Activated T-helper 9 cell treated with anti-CD3 and anti-CD28 coated beads, Interleukin-2, amount 50 U/mL, for 16 hours (primary cell): ENCODE data around the gene CAMK2D.

Experiments used
- DNase-seq: peaks from one replicate; pipeline ENCODE4 v3.0.0-alpha.2; 2020; ENCODE audit warnings: low read depth

Gene CAMK2D

GRCh38 chr4:113471146-113471860, 290.2 kb downstream of the CAMK2D start:
- DNase-seq, result no peak

GRCh38 chr4:113469926-113470325, 291.6 kb downstream of the CAMK2D start:
- DNase-seq, result no peak

- no peak for DNase-seq
Measured at GRCh38 chr4:113469023-113469390, 292.5 kb downstream of the CAMK2D start.

- no peak for DNase-seq
Measured at GRCh38 chr4:113468165-113469022, 293.1 kb downstream of the CAMK2D start.

DNA sequence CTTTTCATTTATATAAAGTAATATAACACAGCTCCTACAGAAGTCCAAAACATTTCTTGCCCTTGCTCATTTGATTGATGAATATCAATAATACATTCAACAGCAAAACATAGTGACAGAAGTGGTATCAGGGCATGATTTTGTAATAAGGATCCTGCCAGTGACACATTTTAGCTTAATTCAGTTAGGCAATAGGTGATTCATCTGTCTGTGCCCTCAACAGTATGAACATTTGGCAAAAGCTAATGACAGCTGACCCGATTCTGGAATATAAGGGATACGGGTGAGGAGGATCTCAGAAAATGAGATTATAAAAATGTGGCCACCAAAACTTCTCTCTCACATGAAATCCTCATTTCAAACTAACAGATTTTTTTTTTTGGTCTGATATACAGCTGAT, 294.0 kb downstream of the CAMK2D start:
- no peak for DNase-seq

- DNase-seq, result no peak
Measured at GRCh38 chr4:113462286-113462685, 299.3 kb downstream of the CAMK2D start.

- DNase-seq, result no peak
Measured at GRCh38 chr4:113461281-113461680, 300.3 kb downstream of the CAMK2D start.

DNA sequence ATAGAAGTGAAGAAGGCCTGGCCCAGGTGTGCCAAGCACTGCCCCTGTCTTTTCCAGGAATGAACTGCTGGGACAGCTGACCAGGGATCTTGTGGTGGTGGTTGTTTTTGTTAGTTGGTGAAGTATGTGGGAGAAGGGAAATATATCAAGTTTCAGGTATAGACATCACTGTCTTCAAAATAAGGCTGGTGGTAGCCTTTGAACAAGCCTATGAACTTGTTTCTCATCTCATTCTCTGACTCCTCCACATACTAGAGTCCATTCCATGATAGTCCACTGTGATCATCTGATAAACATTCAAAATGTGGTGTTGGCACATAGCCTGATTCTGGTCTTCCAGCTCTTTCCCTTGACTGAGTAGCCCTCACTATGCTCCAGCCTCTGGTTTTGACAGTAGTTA, 303.7 kb downstream of the CAMK2D start:
- no peak for DNase-seq

- DNase-seq, result no peak
Measured at GRCh38 chr4:113457121-113457520, 304.4 kb downstream of the CAMK2D start.

GRCh38 chr4:113455061-113455460, 306.5 kb downstream of the CAMK2D start:
- DNase-seq, result no peak

GRCh38 chr4:113452868-113453620, 308.5 kb downstream of the CAMK2D start:
- DNase-seq, result no peak

DNA sequence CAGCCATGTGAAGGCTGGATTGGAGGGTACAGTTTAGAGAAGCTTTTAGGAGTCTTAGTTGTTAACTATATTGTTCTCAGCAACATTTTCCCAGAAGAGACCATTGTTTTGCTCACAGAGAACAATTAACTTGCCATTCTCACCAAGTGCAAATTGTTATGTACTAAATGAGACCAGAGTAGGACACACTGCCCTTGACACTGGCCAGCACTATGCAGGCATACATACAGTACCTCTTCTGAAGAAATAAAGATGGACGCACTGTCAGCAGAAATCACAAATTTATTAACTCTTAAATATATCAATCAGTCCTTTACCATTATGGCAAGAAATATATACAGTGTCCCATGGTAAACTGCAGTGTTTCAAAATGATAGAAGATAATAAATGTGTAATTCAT, 309.4 kb downstream of the CAMK2D start:
- DNase-seq, result no peak

DNA sequence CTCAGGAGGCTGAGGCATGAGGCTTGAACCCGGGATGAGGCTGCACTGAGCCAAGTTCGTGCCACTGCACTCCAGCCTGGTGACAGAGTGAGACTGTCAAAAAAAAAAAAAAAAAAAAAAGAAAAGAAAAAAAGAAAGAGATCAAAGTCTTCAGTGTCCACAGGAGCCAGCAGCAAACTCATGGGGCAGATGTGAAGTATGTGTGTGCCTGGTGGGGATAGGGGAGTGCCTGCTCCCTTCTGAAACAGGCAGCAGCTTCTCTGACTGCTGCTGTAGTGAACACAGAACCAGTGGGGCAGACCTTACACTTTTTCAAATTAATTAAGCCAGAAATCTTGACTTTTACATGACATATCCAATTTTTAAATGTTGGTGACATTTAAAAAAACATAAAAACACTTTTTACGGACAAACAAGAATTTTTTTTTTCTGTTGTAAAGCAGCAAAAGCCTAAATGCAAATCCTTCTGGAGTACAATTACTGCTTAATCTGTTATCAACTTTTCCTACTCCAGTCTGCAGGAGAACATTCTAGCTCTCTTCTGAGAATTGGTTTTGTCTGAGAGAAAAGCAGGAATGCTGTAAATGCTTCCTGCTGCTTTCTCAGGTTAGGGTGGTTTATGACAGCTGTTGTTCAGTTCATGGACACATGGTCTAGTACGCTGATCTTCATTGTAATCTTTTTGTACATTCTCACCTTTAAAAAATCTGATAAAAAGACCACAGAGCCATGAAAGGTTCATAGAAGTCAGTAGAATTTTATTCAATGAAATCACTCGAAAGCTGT, 311.1 kb downstream of the CAMK2D start:
- no peak for DNase-seq

- no peak for DNase-seq
Measured at GRCh38 chr4:113449410-113449974, 312.0 kb downstream of the CAMK2D start.

- no peak for DNase-seq
Measured at GRCh38 chr4:113447769-113448168, 313.8 kb downstream of the CAMK2D start.

- DNase-seq, result no peak
Measured at GRCh38 chr4:113447061-113447460, 314.5 kb downstream of the CAMK2D start.

DNA sequence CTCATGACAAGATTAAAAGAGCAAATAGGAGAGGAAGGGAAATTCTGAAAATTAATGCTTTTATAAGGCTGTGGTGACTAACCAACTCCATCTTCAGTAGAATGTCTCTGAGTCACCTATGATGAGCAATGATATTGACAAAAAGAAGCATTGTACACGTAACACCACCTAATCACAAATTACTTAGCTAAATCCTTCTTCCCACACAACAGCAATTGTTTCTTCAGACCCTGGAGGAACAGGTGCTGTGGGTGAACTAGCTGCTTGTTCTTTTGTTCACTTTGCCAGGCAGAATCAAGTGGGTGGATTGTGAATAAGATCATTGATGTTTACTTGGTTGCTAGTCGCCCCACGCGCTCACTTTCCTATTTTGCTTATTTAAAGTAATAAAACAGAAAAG, 315.5 kb downstream of the CAMK2D start:
- DNase-seq, result no peak

DNA sequence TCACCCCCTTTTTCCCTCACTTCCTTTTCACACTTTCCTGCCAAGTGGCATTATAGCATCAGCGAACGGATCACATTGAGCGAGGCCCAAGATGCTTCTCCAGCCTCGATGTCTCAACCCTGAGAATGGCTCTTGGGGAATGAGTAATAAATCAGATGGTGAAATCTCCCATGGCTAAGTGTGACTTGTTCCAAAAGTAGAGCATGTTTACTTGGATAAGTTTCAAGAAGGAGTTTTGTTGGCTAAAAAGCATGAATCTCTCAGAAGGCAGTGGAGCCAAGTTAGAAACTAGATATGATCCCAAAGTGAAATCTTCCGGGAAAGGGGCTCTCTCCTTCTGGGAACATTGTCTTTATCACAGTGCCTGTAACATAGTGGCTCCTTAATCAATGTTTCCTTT, 316.3 kb downstream of the CAMK2D start:
- no peak for DNase-seq

- DNase-seq, result no peak
Measured at GRCh38 chr4:113444386-113444785, 317.2 kb downstream of the CAMK2D start.

- DNase-seq, result no peak
Measured at GRCh38 chr4:113442826-113443225, 318.7 kb downstream of the CAMK2D start.

DNA sequence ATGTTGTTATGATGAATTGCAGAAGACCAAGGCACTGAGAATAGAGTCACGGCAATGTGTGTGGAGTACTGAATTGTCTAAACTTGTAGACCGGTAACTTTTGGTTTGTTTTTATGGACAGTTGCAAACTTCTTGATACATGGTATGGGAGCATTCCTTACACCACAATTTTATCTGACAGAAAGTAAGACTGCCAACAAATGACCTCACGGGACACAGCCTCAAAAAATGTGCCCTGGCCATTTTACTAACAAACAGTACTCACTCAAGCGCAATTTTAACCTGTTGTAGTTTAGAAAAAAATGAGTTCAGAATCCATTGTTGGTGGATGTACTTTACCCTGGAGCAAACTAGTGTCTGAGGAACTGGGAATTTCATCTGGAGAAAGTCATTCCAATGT, 321.2 kb downstream of the CAMK2D start:
- DNase-seq, result no peak

DNA sequence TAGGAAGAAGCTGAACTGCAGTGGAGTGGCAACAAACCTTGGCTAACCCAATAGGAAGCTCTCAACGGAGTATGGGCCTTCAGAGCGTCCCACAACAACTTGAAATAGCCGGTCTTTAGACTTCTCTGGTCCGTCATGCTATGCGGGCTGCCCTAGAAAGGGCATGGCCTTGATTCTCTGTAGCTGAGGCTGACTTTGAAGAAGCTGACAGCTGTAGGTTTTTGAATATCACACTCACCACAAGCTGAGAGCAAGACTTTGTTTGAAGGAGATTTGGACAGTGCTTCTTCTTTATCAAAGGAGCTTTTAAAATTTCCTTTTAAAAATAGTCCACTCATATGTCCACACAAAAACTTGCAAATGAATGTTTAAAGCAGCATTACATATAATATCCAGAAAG, 322.9 kb downstream of the CAMK2D start:
- no peak for DNase-seq
